22Rv1 (cell line): Measurements from ENCODE around the gene FKBP2.

ENCODE experiments used
- ZFX ChIP-seq: fragments of 450-650 bp; IDR thresholded peaks from 2 replicates; pipeline ENCODE4 v1.6.1; 2017; ENCODE audit warnings: antibody characterized with exemption, borderline replicate concordance
- TF ChIP-seq, protein P1 (sequence below): fragments of 450-650 bp; IDR thresholded peaks from 2 replicates; pipeline ENCODE4 v1.5.1; 2017; ENCODE audit warnings: mild to moderate bottlenecking

DNA sequence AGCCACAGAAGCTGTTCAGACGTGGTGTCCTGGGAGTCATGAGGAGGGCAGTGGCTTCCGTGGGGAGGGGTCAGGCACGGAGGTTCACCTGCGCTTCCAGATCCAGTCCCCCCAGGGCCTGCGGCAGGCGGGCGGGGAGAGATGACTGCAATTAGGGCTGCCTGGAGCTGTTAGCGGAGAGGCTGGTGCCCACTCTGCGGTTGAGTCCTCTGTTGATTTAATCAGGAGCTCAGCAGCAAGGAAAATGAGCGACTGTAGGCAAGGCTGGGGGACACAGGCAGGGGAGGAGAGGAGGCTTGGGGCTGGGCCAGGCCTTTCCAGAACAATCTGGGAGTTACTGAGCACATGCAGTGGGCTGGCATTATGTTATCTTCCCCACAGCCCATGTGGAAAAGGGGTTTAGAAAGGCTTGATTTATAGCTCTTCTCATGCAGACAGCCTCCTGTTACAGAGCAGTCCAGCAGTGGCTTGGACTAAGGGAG is 23.5 kb downstream of the FKBP2 start:
- TF ChIP-seq, protein P1, sequence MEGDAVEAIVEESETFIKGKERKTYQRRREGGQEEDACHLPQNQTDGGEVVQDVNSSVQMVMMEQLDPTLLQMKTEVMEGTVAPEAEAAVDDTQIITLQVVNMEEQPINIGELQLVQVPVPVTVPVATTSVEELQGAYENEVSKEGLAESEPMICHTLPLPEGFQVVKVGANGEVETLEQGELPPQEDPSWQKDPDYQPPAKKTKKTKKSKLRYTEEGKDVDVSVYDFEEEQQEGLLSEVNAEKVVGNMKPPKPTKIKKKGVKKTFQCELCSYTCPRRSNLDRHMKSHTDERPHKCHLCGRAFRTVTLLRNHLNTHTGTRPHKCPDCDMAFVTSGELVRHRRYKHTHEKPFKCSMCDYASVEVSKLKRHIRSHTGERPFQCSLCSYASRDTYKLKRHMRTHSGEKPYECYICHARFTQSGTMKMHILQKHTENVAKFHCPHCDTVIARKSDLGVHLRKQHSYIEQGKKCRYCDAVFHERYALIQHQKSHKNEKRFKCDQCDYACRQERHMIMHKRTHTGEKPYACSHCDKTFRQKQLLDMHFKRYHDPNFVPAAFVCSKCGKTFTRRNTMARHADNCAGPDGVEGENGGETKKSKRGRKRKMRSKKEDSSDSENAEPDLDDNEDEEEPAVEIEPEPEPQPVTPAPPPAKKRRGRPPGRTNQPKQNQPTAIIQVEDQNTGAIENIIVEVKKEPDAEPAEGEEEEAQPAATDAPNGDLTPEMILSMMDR, result no peak
- TF ChIP-seq ZFX, result no peak
